Left ventricle myocardium inferior (tissue), 1 donor: ENCODE measurements around the gene SFN. TPM values are rescaled to one million over a fixed set of nuclear protein-coding genes. Genes with fewer than 3 reads are reported as not detected.

Experiments used
- DNase-seq: peaks from one replicate; pipeline ENCODE4 v3.0.0-alpha.2; 2020
- H3K27ac ChIP-seq: fragments of 200-600 bp; replicated peaks from 2 replicates; pipeline ENCODE4 v1.8.0; 2021
- H3K27me3 ChIP-seq: fragments of 200-600 bp; 2 replicates; pipeline ENCODE4 v1.8.0; 2021; ENCODE audit warnings: low read depth
- H3K36me3 ChIP-seq: fragments of 200-600 bp; 2 replicates; pipeline ENCODE4 v1.8.0; 2021
- H3K4me1 ChIP-seq: fragments of 200-600 bp; 2 replicates; pipeline ENCODE4 v1.8.0; 2021
- H3K4me3 ChIP-seq: fragments of 200-600 bp; 2 replicates; pipeline ENCODE4 v1.8.0; 2021; ENCODE audit warnings: mild to moderate bottlenecking, moderate library complexity
- H3K9me3 ChIP-seq: fragments of 200-600 bp; replicated peaks from 2 replicates; pipeline ENCODE4 v1.8.0; 2021
- intact Hi-C: fragments of 100-400 bp; cut with micrococcal nuclease; formaldehyde crosslinking; loops from one replicate; pipeline ENCODE4 v1.11.0; 2022
- total RNA-seq: library from RNA; stranded (reverse); fragmentation: NEBNext Ultra II Directional; extraction: Animal tissue kit (Norgen Biotek cat#: 25700); gene quantifications from one replicate; pipeline ENCODE4 v1.2.1, GENCODE V29; 2021
- TF ChIP-seq, protein P1 (sequence below): fragments of 200-600 bp; IDR thresholded peaks from 2 replicates; pipeline ENCODE4 v1.8.0; 2021; ENCODE audit warnings: antibody characterized with exemption, mild to moderate bottlenecking, borderline replicate concordance
- donor health status: DM: no; HTN: yes; CAD: no; lungs with severe emphysema.

The SFN gene
- total RNA-seq, 1 donor from 2014 or later = 0.16 TPM

GRCh38 chr1:26858160-26858559 is 4.8 kb upstream of the SFN start:
- H3K9me3 ChIP-seq = no peaks in the 10 kb centered on the region
- intact Hi-C loops = no loop called here
- H3K4me1 ChIP-seq = peaks cover 2% of the 10 kb centered on the region
- H3K36me3 ChIP-seq = peaks cover 40% of the 10 kb centered on the region
- H3K4me3 ChIP-seq = no peak overlapping the region
- DNase-seq = no peak
- H3K27ac ChIP-seq = no peak overlapping the region
- no peaks in the 10 kb centered on the region for H3K27me3 ChIP-seq
- TF ChIP-seq, protein P1, sequence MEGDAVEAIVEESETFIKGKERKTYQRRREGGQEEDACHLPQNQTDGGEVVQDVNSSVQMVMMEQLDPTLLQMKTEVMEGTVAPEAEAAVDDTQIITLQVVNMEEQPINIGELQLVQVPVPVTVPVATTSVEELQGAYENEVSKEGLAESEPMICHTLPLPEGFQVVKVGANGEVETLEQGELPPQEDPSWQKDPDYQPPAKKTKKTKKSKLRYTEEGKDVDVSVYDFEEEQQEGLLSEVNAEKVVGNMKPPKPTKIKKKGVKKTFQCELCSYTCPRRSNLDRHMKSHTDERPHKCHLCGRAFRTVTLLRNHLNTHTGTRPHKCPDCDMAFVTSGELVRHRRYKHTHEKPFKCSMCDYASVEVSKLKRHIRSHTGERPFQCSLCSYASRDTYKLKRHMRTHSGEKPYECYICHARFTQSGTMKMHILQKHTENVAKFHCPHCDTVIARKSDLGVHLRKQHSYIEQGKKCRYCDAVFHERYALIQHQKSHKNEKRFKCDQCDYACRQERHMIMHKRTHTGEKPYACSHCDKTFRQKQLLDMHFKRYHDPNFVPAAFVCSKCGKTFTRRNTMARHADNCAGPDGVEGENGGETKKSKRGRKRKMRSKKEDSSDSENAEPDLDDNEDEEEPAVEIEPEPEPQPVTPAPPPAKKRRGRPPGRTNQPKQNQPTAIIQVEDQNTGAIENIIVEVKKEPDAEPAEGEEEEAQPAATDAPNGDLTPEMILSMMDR = no peak

DNA sequence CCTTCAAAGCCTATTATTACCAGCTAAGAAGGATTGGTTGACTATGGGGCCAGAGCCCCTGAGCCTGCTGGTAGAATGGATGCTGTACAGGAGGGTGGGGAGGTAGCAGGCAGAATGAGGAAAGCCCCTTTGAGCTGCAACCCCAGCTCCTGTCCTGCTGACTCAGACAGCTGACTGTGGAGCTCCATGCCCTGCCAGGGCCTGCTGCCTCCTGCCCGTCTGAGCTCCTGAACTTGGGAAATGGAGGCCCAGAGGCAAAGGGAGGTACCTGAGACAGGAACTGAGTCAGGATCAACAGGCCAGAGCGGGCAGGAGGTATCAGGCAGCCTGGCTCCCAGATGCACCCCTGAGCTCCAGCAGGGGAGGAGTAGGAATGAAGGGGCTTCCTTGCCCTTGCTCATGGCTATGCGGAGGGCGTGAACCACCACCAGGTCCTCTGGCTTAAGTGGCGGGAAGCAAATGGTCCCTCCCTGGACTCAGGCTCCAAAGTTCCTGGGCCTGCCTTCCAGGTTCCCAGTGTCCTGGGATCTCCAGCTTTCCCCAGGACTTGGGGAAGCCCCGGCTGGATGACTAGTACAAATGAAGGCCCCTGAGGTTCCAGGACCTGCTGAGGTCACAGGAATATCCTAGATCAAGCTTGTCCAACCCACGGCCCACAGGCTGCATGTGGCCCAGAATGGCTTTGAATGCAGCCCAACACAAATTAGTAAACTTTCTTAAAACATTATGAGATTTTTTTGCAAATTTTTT is 3.9 kb upstream of the SFN start:
- DNase-seq = no peak
- Histone ChIP-seq H3K9me3 (no peaks in the 10 kb centered on the region), H3K36me3 (peaks cover 30% of the 10 kb centered on the region), H3K27ac (no peak overlapping the region), H3K27me3 (no peaks in the 10 kb centered on the region), H3K4me3 (no peak overlapping the region), H3K4me1 (peaks cover 5% of the 10 kb centered on the region)
- TF ChIP-seq, protein P1 = no peak
- intact Hi-C loops = no loop called here

DNA sequence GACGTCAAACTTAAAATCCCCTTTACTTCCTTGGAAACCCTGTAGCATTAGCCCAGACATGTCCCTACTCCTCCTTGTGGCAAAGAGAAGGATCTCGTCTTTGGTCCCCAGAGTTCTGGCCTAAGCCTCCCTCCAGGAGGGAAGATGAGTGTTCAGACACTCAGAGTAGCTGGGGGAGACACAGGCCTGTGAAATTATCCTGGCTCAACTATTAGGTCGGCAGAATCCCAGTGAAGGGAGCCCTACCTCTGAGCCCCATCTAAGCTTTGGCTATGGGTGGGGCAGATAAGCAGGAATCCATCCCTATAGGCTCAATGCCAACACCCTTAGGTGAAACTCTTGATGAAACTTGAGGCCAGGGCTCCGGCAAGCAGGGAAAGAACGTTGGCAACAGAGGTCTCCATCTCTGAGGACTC is 1.7 kb upstream of the SFN start:
- Histone ChIP-seq H3K27ac (no peak overlapping the region), H3K27me3 (no peaks in the 10 kb centered on the region), H3K9me3 (no peaks in the 10 kb centered on the region), H3K4me3 (no peak overlapping the region), H3K36me3 (peaks cover 8% of the 10 kb centered on the region), H3K4me1 (peaks cover 21% of the 10 kb centered on the region)
- TF ChIP-seq, protein P1 = no peak
- intact Hi-C loops = no loop called here
- no peak for DNase-seq

DNA sequence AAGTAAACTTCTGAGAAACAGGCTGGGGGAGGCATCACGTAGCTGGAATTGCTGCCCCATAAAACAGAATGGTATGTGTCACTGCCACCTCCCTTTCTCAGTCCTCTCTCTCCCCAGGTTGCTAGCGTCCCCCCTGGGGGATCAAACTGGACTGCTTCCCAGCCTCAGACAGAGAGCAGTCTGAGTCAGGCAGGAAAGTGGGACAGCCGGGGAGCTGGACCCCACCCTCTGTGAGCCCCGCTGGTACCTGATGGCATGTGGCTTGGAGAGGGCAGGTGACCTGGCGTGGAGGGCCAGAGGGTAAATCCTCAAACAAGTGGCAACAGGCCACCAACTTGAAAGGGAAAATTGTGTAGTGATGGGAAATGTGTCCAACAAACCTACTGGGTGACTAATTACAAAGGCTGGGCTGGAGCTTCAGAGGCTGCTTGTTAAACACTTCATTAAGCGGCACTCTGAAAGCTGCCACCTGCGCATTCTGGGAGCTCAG is 1.0 kb upstream of the SFN start:
- no peaks in the 10 kb centered on the region for H3K27me3 ChIP-seq
- TF ChIP-seq, protein P1 = no peak
- no peak for DNase-seq
- intact Hi-C loops = no loop called here
- H3K27ac ChIP-seq = no peak overlapping the region
- no peak overlapping the region for H3K4me3 ChIP-seq
- no peaks in the 10 kb centered on the region for H3K9me3 ChIP-seq
- H3K36me3 ChIP-seq = peaks cover 4% of the 10 kb centered on the region
- H3K4me1 ChIP-seq = peaks cover 21% of the 10 kb centered on the region

- TF ChIP-seq, protein P1 = no peak
- no peaks in the 10 kb centered on the region for H3K27me3 ChIP-seq
- no peak overlapping the region for H3K27ac ChIP-seq
- no peaks in the 10 kb centered on the region for H3K36me3 ChIP-seq
- H3K4me1 ChIP-seq = peaks cover 21% of the 10 kb centered on the region
- peak overlapping the region; percentile 75 for H3K4me3 ChIP-seq
- H3K9me3 ChIP-seq = no peaks in the 10 kb centered on the region
- no peak for DNase-seq
- intact Hi-C loops = no loop called here
These were observed 732 bp downstream of the SFN start for GRCh38 chr1:26863685-26864077.
